ENCODE results near the gene ADD2.

ADD2 gene

GRCh38 chr2:70726947-70727725 lies 40.9 kb downstream of the ADD2 start:
- Histone ChIP-seq H3K27me3 (ENCODE audit: control insufficient read depth, insufficient read depth, low read length) (no peaks in the 10 kb centered on the region), H3K4me3 (ENCODE audit: low read depth, low read length) (no peak overlapping the region), H3K4me1 (ENCODE audit: control insufficient read depth, insufficient read depth, low read length) (peaks cover 24% of the 10 kb centered on the region), H3K36me3 (ENCODE audit: control insufficient read depth, insufficient read depth, low read length) (no peaks in the 10 kb centered on the region), H3K9ac (ENCODE audit: low read depth, low read length) (no peak overlapping the region), H3K9me3 (ENCODE audit: control insufficient read depth, insufficient read depth, low read length) (no peaks in the 10 kb centered on the region)

- Histone ChIP-seq H3K9ac (ENCODE audit: low read depth, low read length) (no peak overlapping the region), H3K36me3 (ENCODE audit: control insufficient read depth, insufficient read depth, low read length) (no peaks in the 10 kb centered on the region)
These were observed 42.5 kb downstream of the ADD2 start for GRCh38 chr2:70725505-70725904.

GRCh38 chr2:70724366-70724765 lies 43.6 kb downstream of the ADD2 start:
- Histone ChIP-seq H3K36me3 (ENCODE audit: control insufficient read depth, insufficient read depth, low read length) (no peaks in the 10 kb centered on the region), H3K9ac (ENCODE audit: low read depth, low read length) (no peak overlapping the region), H3K4me3 (ENCODE audit: low read depth, low read length) (no peak overlapping the region), H3K4me1 (ENCODE audit: control insufficient read depth, insufficient read depth, low read length) (peaks cover 16% of the 10 kb centered on the region), H3K9me3 (ENCODE audit: control insufficient read depth, insufficient read depth, low read length) (no peaks in the 10 kb centered on the region), H3K27me3 (ENCODE audit: control insufficient read depth, insufficient read depth, low read length) (no peaks in the 10 kb centered on the region)

More at GRCh38 chr2:70725505-70725904, 42.5 kb downstream of the ADD2 start:
- Histone ChIP-seq H3K4me1 (ENCODE audit: control insufficient read depth, insufficient read depth, low read length) (peaks cover 22% of the 10 kb centered on the region), H3K27me3 (ENCODE audit: control insufficient read depth, insufficient read depth, low read length) (no peaks in the 10 kb centered on the region), H3K9me3 (ENCODE audit: control insufficient read depth, insufficient read depth, low read length) (no peaks in the 10 kb centered on the region), H3K4me3 (ENCODE audit: low read depth, low read length) (no peak overlapping the region)

GRCh38 chr2:70723286-70723885 lies 44.6 kb downstream of the ADD2 start:
- H3K4me1 ChIP-seq (ENCODE audit: control insufficient read depth, insufficient read depth, low read length), result peaks cover 6% of the 10 kb centered on the region
- H3K9me3 ChIP-seq (ENCODE audit: control insufficient read depth, insufficient read depth, low read length), result no peaks in the 10 kb centered on the region
- H3K9ac ChIP-seq (ENCODE audit: low read depth, low read length), result no peak overlapping the region
- no peak overlapping the region for H3K4me3 ChIP-seq (ENCODE audit: low read depth, low read length)
- no peaks in the 10 kb centered on the region for H3K36me3 ChIP-seq (ENCODE audit: control insufficient read depth, insufficient read depth, low read length)
- H3K27me3 ChIP-seq (ENCODE audit: control insufficient read depth, insufficient read depth, low read length), result no peaks in the 10 kb centered on the region

- Histone ChIP-seq H3K27me3 (ENCODE audit: control insufficient read depth, insufficient read depth, low read length) (no peaks in the 10 kb centered on the region), H3K9me3 (ENCODE audit: control insufficient read depth, insufficient read depth, low read length) (no peaks in the 10 kb centered on the region), H3K4me3 (ENCODE audit: low read depth, low read length) (no peak overlapping the region), H3K36me3 (ENCODE audit: control insufficient read depth, insufficient read depth, low read length) (no peaks in the 10 kb centered on the region), H3K4me1 (ENCODE audit: control insufficient read depth, insufficient read depth, low read length) (peaks cover 8% of the 10 kb centered on the region), H3K9ac (ENCODE audit: low read depth, low read length) (no peak overlapping the region)
These were observed 47.9 kb downstream of the ADD2 start for GRCh38 chr2:70720124-70720523.

GRCh38 chr2:70719231-70719630 lies 48.8 kb downstream of the ADD2 start:
- H3K27me3 ChIP-seq (ENCODE audit: control insufficient read depth, insufficient read depth, low read length), result no peaks in the 10 kb centered on the region
- H3K9me3 ChIP-seq (ENCODE audit: control insufficient read depth, insufficient read depth, low read length), result no peaks in the 10 kb centered on the region

GRCh38 chr2:70718736-70719135 lies 49.3 kb downstream of the ADD2 start:
- H3K27me3 ChIP-seq (ENCODE audit: control insufficient read depth, insufficient read depth, low read length), result no peaks in the 10 kb centered on the region
- H3K9me3 ChIP-seq (ENCODE audit: control insufficient read depth, insufficient read depth, low read length), result no peaks in the 10 kb centered on the region
- H3K4me3 ChIP-seq (ENCODE audit: low read depth, low read length), result no peak overlapping the region
- H3K9ac ChIP-seq (ENCODE audit: low read depth, low read length), result no peak overlapping the region
- peaks cover 17% of the 10 kb centered on the region for H3K4me1 ChIP-seq (ENCODE audit: control insufficient read depth, insufficient read depth, low read length)
- H3K36me3 ChIP-seq (ENCODE audit: control insufficient read depth, insufficient read depth, low read length), result no peaks in the 10 kb centered on the region

More at GRCh38 chr2:70719231-70719630, 48.8 kb downstream of the ADD2 start:
- Histone ChIP-seq H3K4me1 (ENCODE audit: control insufficient read depth, insufficient read depth, low read length) (peaks cover 15% of the 10 kb centered on the region), H3K4me3 (ENCODE audit: low read depth, low read length) (no peak overlapping the region), H3K36me3 (ENCODE audit: control insufficient read depth, insufficient read depth, low read length) (no peaks in the 10 kb centered on the region), H3K9ac (ENCODE audit: low read depth, low read length) (no peak overlapping the region)

- no peaks in the 10 kb centered on the region for H3K9me3 ChIP-seq (ENCODE audit: control insufficient read depth, insufficient read depth, low read length)
- H3K36me3 ChIP-seq (ENCODE audit: control insufficient read depth, insufficient read depth, low read length), result no peaks in the 10 kb centered on the region
- no peak overlapping the region for H3K4me3 ChIP-seq (ENCODE audit: low read depth, low read length)
- H3K9ac ChIP-seq (ENCODE audit: low read depth, low read length), result no peak overlapping the region
- H3K27me3 ChIP-seq (ENCODE audit: control insufficient read depth, insufficient read depth, low read length), result no peaks in the 10 kb centered on the region
- peaks cover 19% of the 10 kb centered on the region for H3K4me1 ChIP-seq (ENCODE audit: control insufficient read depth, insufficient read depth, low read length)
These were observed 49.8 kb downstream of the ADD2 start for GRCh38 chr2:70718241-70718640.

- H3K9me3 ChIP-seq (ENCODE audit: control insufficient read depth, insufficient read depth, low read length), result no peaks in the 10 kb centered on the region
- H3K4me3 ChIP-seq (ENCODE audit: low read depth, low read length), result no peak overlapping the region
- no peaks in the 10 kb centered on the region for H3K27me3 ChIP-seq (ENCODE audit: control insufficient read depth, insufficient read depth, low read length)
- H3K36me3 ChIP-seq (ENCODE audit: control insufficient read depth, insufficient read depth, low read length), result no peaks in the 10 kb centered on the region
- H3K9ac ChIP-seq (ENCODE audit: low read depth, low read length), result no peak overlapping the region
- H3K4me1 ChIP-seq (ENCODE audit: control insufficient read depth, insufficient read depth, low read length), result peaks cover 19% of the 10 kb centered on the region
These were observed 50.5 kb downstream of the ADD2 start for GRCh38 chr2:70717431-70718038.

- H3K9ac ChIP-seq (ENCODE audit: low read depth, low read length), result no peak overlapping the region
- H3K9me3 ChIP-seq (ENCODE audit: control insufficient read depth, insufficient read depth, low read length), result no peaks in the 10 kb centered on the region
- no peak overlapping the region for H3K4me3 ChIP-seq (ENCODE audit: low read depth, low read length)
- H3K27me3 ChIP-seq (ENCODE audit: control insufficient read depth, insufficient read depth, low read length), result no peaks in the 10 kb centered on the region
- no peaks in the 10 kb centered on the region for H3K36me3 ChIP-seq (ENCODE audit: control insufficient read depth, insufficient read depth, low read length)
- H3K4me1 ChIP-seq (ENCODE audit: control insufficient read depth, insufficient read depth, low read length), result peaks cover 19% of the 10 kb centered on the region
These were observed 51.0 kb downstream of the ADD2 start for GRCh38 chr2:70716951-70717350.

- Histone ChIP-seq H3K36me3 (ENCODE audit: control insufficient read depth, insufficient read depth, low read length) (no peaks in the 10 kb centered on the region), H3K4me3 (ENCODE audit: low read depth, low read length) (no peak overlapping the region), H3K4me1 (ENCODE audit: control insufficient read depth, insufficient read depth, low read length) (peaks cover 19% of the 10 kb centered on the region), H3K27me3 (ENCODE audit: control insufficient read depth, insufficient read depth, low read length) (no peaks in the 10 kb centered on the region), H3K9me3 (ENCODE audit: control insufficient read depth, insufficient read depth, low read length) (no peaks in the 10 kb centered on the region), H3K9ac (ENCODE audit: low read depth, low read length) (no peak overlapping the region)
These were observed 51.8 kb downstream of the ADD2 start for GRCh38 chr2:70716131-70716743.

Data from iPS-15b (cell line).